HL-60/S4 (cell line): ENCODE results near the gene FADS6.

Experiments
- in situ Hi-C: fragments of 300-500 bp; cut with MboI; formaldehyde crosslinking; loops from 2 replicates; pipeline ENCODE4 v1.14.3; 2022; ENCODE audit warnings: low sequenced_read_pairs

The FADS6 gene

GRCh38 chr17:74892013-74892841, 1.2 kb downstream of the FADS6 start:
- in situ Hi-C loops: no loop called here

GRCh38 chr17:74890554-74890953, 2.9 kb downstream of the FADS6 start:
- in situ Hi-C loops: no loop called here

GRCh38 chr17:74888469-74888868, 5.0 kb downstream of the FADS6 start:
- in situ Hi-C loops: no loop called here

- in situ Hi-C loops: no loop called here
Observed at GRCh38 chr17:74883241-74883745, 10.1 kb downstream of the FADS6 start.

GRCh38 chr17:74882517-74883240, 10.8 kb downstream of the FADS6 start:
- in situ Hi-C loops: no loop called here

- in situ Hi-C loops: no loop called here
Observed at GRCh38 chr17:74881073-74881472, 12.4 kb downstream of the FADS6 start.

GRCh38 chr17:74879308-74879707, 14.1 kb downstream of the FADS6 start:
- in situ Hi-C loops: no loop called here

- in situ Hi-C loops: no loop called here
Observed at GRCh38 chr17:74878658-74879057, 14.8 kb downstream of the FADS6 start.

- in situ Hi-C loops: no loop called here
Observed at GRCh38 chr17:74877592-74878548, 15.6 kb downstream of the FADS6 start.

- in situ Hi-C loops: no loop called here
Observed at GRCh38 chr17:74875977-74876593, 17.3 kb downstream of the FADS6 start.

- in situ Hi-C loops: no loop called here
Observed at GRCh38 chr17:74875155-74875976, 18.1 kb downstream of the FADS6 start.

GRCh38 chr17:74874615-74875037, 18.8 kb downstream of the FADS6 start:
- in situ Hi-C loops: no loop called here

GRCh38 chr17:74873874-74874614, 19.4 kb downstream of the FADS6 start:
- in situ Hi-C loops: no loop called here

GRCh38 chr17:74873037-74873873, 20.2 kb downstream of the FADS6 start:
- in situ Hi-C loops: no loop called here

GRCh38 chr17:74872313-74873036, 21.0 kb downstream of the FADS6 start, which contains the start of gene FDXR:
TSS of gene FDXR (minus strand) at chr17:74872994. CDS start at chr17:74872944, 50 bp downstream.
- in situ Hi-C loops: no loop called here

- in situ Hi-C loops: no loop called here
Observed at GRCh38 chr17:74871356-74872076, 21.9 kb downstream of the FADS6 start.

GRCh38 chr17:74870512-74870911, 22.9 kb downstream of the FADS6 start:
- in situ Hi-C loops: no loop called here
